Right lobe of liver (tissue), 4 donors: ENCODE data around the gene MED9.

Experiments used
- POLR2A ChIP-seq: fragments of 450-650 bp; IDR thresholded peaks from one replicate; pipeline ENCODE4 v1.6.1; 2017; ENCODE audit warnings: antibody characterized with exemption, mild to moderate bottlenecking
- TF ChIP-seq, protein P1 (sequence below), 4 donors: fragments of 200-600 bp in 3 of 4; fragments of 450-650 bp in 1 of 4; IDR thresholded peaks; one replicate each; pipeline versions ENCODE4 v1.5.1 to v1.8.0; 2016 to 2022; ENCODE audit warnings: antibody characterized with exemption in 4 of 4, mild to moderate bottlenecking in 2 of 4
- donor health status: DM: no; HTN: no; CAD: no.
- donor health status: DM: no; HTN: no; CAD: no.
- donor health status: DM: no; HTN: yes; CAD: no.

DNA sequence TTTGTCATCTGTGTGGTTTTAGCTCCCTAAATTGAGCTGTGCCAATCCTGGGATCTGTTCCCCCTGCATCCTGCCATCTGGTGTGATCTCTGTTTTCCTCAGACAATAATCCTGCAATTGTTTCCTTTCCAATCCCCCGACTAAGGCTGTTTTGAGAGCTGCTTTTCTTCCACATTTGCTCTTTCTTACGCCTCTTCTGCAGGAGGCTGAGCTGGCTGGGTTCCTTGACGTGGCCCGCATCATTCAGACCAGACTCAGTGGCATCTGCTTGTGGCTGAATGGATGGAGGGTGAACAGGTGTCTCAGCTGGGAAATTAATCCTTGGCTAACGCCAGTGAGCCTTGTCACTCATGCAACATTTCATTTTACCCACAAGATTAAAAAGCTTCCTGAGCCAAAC lies 9.8 kb upstream of the MED9 start:
- TF ChIP-seq, protein P1, sequence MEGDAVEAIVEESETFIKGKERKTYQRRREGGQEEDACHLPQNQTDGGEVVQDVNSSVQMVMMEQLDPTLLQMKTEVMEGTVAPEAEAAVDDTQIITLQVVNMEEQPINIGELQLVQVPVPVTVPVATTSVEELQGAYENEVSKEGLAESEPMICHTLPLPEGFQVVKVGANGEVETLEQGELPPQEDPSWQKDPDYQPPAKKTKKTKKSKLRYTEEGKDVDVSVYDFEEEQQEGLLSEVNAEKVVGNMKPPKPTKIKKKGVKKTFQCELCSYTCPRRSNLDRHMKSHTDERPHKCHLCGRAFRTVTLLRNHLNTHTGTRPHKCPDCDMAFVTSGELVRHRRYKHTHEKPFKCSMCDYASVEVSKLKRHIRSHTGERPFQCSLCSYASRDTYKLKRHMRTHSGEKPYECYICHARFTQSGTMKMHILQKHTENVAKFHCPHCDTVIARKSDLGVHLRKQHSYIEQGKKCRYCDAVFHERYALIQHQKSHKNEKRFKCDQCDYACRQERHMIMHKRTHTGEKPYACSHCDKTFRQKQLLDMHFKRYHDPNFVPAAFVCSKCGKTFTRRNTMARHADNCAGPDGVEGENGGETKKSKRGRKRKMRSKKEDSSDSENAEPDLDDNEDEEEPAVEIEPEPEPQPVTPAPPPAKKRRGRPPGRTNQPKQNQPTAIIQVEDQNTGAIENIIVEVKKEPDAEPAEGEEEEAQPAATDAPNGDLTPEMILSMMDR (IDR thresholded peaks at IDR 0.05) = no peak
- no peak for TF ChIP-seq POLR2A
